Heart left ventricle (tissue), 13 donors: ENCODE results near the gene PGP.

Source experiments
- POLR2A ChIP-seq, 2 donors: fragments of 450-650 bp; IDR thresholded peaks; one replicate each; pipeline ENCODE4 v1.6.1; 2017; ENCODE audit warnings: antibody characterized with exemption in 2 of 2, mild to moderate bottlenecking in 2 of 2, moderate library complexity in 2 of 2
- TF ChIP-seq, protein P1 (sequence below), 12 donors: fragments of 200-600 bp; sonication (generic) in 4 of 12; IDR thresholded peaks; one replicate each; pipeline versions ENCODE4 v1.5.0 to v1.8.0; 2018 to 2022; ENCODE audit warnings: antibody characterized with exemption in 12 of 12, mild to moderate bottlenecking in 5 of 12
- donor health status: ischemic (EF 13 %, LVEDD 7.1; RV severe dilation, severe dysfunction).
- donor health status: DM: no; HTN: yes; CAD: no.
- donor health status: DM: no; HTN: no; CAD: no.
- donor health status: ischemic (EF 25% LVEDD 6.9; RV normal size, moderate dysfunction).
- donor health status: ischemic (EF 25% LVEDD 5.7; RV mildly dilated, moderate dysfunction).
- donor health status: ischemic (EF 35%, LVEDD 5.7; RV mildly dilated, moderate dysfunction).
- donor health status: nonischemic (EF 11% LVEDD 7.7; RV severe dilation, severe dysfunction).
- donor health status: DM: yes; HTN: yes; CAD: no.
- donor health status: PGD.
- donor health status: ischemic (EF 29% LVEDD 5.4; RV normal size, mild dysfunction).
- donor health status: nonischemic (EF 23%, LVEDD 6.1; RV moderate dilation, normal function).

DNA sequence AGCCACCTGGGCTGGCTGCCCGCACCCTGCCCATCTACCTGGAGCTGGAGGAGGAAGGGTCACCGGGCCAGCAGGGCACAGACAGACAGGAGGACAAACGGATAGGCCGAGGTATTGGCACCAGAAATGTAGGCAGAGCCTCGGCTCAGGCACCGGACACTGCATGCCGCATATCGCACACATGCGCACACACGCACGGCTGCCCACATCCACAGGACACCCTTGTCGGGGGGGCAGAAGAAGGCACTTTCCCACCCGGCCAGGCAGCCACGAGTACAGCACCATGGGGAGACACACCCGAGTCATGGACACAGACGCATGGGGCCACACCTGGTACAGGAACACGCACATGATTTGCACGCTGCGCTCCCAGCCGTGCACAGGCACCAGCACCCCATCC is 32.7 kb downstream of the PGP start:
- TF ChIP-seq, protein P1, sequence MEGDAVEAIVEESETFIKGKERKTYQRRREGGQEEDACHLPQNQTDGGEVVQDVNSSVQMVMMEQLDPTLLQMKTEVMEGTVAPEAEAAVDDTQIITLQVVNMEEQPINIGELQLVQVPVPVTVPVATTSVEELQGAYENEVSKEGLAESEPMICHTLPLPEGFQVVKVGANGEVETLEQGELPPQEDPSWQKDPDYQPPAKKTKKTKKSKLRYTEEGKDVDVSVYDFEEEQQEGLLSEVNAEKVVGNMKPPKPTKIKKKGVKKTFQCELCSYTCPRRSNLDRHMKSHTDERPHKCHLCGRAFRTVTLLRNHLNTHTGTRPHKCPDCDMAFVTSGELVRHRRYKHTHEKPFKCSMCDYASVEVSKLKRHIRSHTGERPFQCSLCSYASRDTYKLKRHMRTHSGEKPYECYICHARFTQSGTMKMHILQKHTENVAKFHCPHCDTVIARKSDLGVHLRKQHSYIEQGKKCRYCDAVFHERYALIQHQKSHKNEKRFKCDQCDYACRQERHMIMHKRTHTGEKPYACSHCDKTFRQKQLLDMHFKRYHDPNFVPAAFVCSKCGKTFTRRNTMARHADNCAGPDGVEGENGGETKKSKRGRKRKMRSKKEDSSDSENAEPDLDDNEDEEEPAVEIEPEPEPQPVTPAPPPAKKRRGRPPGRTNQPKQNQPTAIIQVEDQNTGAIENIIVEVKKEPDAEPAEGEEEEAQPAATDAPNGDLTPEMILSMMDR (IDR thresholded peaks at IDR 0.05) = no peak
- no peak for TF ChIP-seq POLR2A (IDR thresholded peaks at IDR 0.05)
